ENCODE data around the gene SNRPD1. TPM values are rescaled to one million over a fixed set of nuclear protein-coding genes. Genes with fewer than 3 reads are reported as not detected.
"Not testable (repeated sequence)": the region's sequence is repeated elsewhere in the genome, so short reads cannot be mapped to it uniquely, and the experiment has no call there.

The SNRPD1 gene
- total RNA-seq, 1 experiment from 2014 or later, result 94.2 TPM

GRCh38 chr18:21638822-21639221 lies 26.7 kb downstream of the SNRPD1 start:
- Histone ChIP-seq H3K27ac (ENCODE audit: low read length) (no peak overlapping the region), H3K27me3 (ENCODE audit: control insufficient read depth, insufficient read depth, low read length) (no peaks in the 10 kb centered on the region), H3K4me1 (ENCODE audit: control insufficient read depth, insufficient read depth, low read length) (no peaks in the 10 kb centered on the region), H3K36me3 (ENCODE audit: control insufficient read depth, insufficient read depth, low read length) (no peaks in the 10 kb centered on the region), H3K9me3 (ENCODE audit: control insufficient read depth, insufficient read depth, low read depth, low read length) (no peaks in the 10 kb centered on the region), H3K4me3 (ENCODE audit: low read depth in 2 of 2, low read length in 2 of 2) (no peak overlapping the region)
- POLR2A ChIA-PET, result no interaction called here
- ATAC-seq (no peak), DNase-seq (ENCODE audit: low read depth, low spot score) (no peak)
- CTCF ChIA-PET, result no interaction called here
- in situ Hi-C loops (cut with HindIII; ENCODE audit: low pct_unique_long_range_greater_than_20kb, low sequenced_read_pairs) (no loop called here), intact Hi-C loops (cut with micrococcal nuclease; ENCODE audit: unreplicated experiment) (no loop called here)
- BruUV-seq (replicated peaks), result no TSS peak
- TF ChIP-seq POLR2AphosphoS5 (IDR thresholded peaks at IDR 0.05; ENCODE audit: low read depth, low read length) (no peak), SIN3A (IDR thresholded peaks at IDR 0.05; ENCODE audit: borderline replicate concordance, insufficient read depth, low read depth, low read length) (no peak), REST (IDR thresholded peaks at IDR 0.05; ENCODE audit: insufficient read depth in 1 of 2, low read depth in 2 of 2, low read length in 1 of 2) (no peak), TCF7L2 (IDR thresholded peaks at IDR 0.05; ENCODE audit: low read depth, low read length) (no peak)
- TF ChIP-seq, protein P1, sequence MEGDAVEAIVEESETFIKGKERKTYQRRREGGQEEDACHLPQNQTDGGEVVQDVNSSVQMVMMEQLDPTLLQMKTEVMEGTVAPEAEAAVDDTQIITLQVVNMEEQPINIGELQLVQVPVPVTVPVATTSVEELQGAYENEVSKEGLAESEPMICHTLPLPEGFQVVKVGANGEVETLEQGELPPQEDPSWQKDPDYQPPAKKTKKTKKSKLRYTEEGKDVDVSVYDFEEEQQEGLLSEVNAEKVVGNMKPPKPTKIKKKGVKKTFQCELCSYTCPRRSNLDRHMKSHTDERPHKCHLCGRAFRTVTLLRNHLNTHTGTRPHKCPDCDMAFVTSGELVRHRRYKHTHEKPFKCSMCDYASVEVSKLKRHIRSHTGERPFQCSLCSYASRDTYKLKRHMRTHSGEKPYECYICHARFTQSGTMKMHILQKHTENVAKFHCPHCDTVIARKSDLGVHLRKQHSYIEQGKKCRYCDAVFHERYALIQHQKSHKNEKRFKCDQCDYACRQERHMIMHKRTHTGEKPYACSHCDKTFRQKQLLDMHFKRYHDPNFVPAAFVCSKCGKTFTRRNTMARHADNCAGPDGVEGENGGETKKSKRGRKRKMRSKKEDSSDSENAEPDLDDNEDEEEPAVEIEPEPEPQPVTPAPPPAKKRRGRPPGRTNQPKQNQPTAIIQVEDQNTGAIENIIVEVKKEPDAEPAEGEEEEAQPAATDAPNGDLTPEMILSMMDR (IDR thresholded peaks at IDR 0.05), result no peak

- intact Hi-C loops (cut with micrococcal nuclease; ENCODE audit: unreplicated experiment); CTCF ChIA-PET; ATAC-seq; BruUV-seq (replicated peaks); H3K9me3 ChIP-seq (ENCODE audit: control insufficient read depth, insufficient read depth, low read depth, low read length); H3K27me3 ChIP-seq (ENCODE audit: control insufficient read depth, insufficient read depth, low read length); DNase-seq (ENCODE audit: low read depth, low spot score); H3K4me1 ChIP-seq (ENCODE audit: control insufficient read depth, insufficient read depth, low read length); H3K27ac ChIP-seq (ENCODE audit: low read length); in situ Hi-C loops (cut with HindIII; ENCODE audit: low pct_unique_long_range_greater_than_20kb, low sequenced_read_pairs); H3K4me3 ChIP-seq (ENCODE audit: low read depth in 2 of 2, low read length in 2 of 2); H3K36me3 ChIP-seq (ENCODE audit: control insufficient read depth, insufficient read depth, low read length): not testable (repeated sequence)
- POLR2A ChIA-PET, result interaction anchor here (0.6 kb wide), 1 partner anchor 1384 kb away, joined by 3 read pairs; no protein-coding TSS in a partner anchor
Measured at GRCh38 chr18:21640375-21640774, 28.3 kb downstream of the SNRPD1 start.

DNA sequence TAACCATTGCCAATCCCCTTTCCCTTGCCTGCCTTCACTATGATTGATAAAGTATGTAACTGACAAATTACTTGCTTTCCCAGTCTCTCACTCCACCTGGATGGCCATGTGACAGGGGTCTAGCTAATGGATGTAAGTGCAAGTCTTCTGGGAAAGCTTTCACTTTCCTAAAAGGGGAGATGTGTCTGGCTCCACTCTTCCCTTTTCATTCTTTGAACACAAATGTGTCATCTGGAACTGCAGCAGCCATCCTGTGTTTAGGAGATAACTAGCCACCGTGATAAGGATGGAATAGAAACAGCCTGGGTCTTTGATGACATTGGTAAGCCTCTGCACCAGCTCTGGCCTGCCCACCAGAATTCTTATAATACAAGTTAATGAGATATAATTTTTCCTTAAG lies 38.2 kb downstream of the SNRPD1 start:
- H3K27me3 ChIP-seq (ENCODE audit: control insufficient read depth, insufficient read depth, low read length), result no peaks in the 10 kb centered on the region
- TF ChIP-seq SIN3A (IDR thresholded peaks at IDR 0.05; ENCODE audit: borderline replicate concordance, insufficient read depth, low read depth, low read length) (no peak), POLR2AphosphoS5 (IDR thresholded peaks at IDR 0.05; ENCODE audit: low read depth, low read length) (no peak), REST (IDR thresholded peaks at IDR 0.05; ENCODE audit: insufficient read depth in 1 of 2, low read depth in 2 of 2, low read length in 1 of 2) (no peak), TCF7L2 (IDR thresholded peaks at IDR 0.05; ENCODE audit: low read depth, low read length) (no peak)
- TF ChIP-seq, protein P1 (IDR thresholded peaks at IDR 0.05), result no peak
- H3K9me3 ChIP-seq (ENCODE audit: control insufficient read depth, insufficient read depth, low read depth, low read length), result no peaks in the 10 kb centered on the region
- DNase-seq (ENCODE audit: low read depth, low spot score), result no peak
- ChIA-PET POLR2A (no interaction called here), CTCF (no interaction called here)
- H3K4me3 ChIP-seq (ENCODE audit: low read depth in 2 of 2, low read length in 2 of 2), result no peak overlapping the region
- intact Hi-C loops (cut with micrococcal nuclease; ENCODE audit: unreplicated experiment) (no loop called here), in situ Hi-C loops (cut with HindIII; ENCODE audit: low pct_unique_long_range_greater_than_20kb, low sequenced_read_pairs) (no loop called here)
- H3K4me1 ChIP-seq (ENCODE audit: control insufficient read depth, insufficient read depth, low read length), result no peaks in the 10 kb centered on the region
- H3K27ac ChIP-seq (ENCODE audit: low read length), result no peak overlapping the region
- no peak for ATAC-seq
- H3K36me3 ChIP-seq (ENCODE audit: control insufficient read depth, insufficient read depth, low read length), result no peaks in the 10 kb centered on the region; the same call in 1 of the 2 replicates
- no TSS peak for BruUV-seq (replicated peaks)

Data from Panc1 (cell line).